DOHH2 (cell line): ENCODE measurements around the gene LPAR1.

ENCODE experiments used
- EZH2phosphoT487 ChIP-seq: fragments of 200-600 bp; sonication (generic); IDR thresholded peaks from 2 replicates; pipeline ENCODE4 v1.6.1; 2017; ENCODE audit warnings: borderline replicate concordance, mild to moderate bottlenecking, antibody characterized with exemption, low read length, moderate library complexity, mixed read lengths
- TF ChIP-seq, protein P1 (sequence below): fragments of 200-600 bp; sonication (generic); IDR thresholded peaks from one replicate; pipeline ENCODE4 v1.5.1; 2014; ENCODE audit warnings: antibody characterized with exemption, mild to moderate bottlenecking, low read depth, low read length; ENCODE audit not compliant: poor library complexity, severe bottlenecking

DNA sequence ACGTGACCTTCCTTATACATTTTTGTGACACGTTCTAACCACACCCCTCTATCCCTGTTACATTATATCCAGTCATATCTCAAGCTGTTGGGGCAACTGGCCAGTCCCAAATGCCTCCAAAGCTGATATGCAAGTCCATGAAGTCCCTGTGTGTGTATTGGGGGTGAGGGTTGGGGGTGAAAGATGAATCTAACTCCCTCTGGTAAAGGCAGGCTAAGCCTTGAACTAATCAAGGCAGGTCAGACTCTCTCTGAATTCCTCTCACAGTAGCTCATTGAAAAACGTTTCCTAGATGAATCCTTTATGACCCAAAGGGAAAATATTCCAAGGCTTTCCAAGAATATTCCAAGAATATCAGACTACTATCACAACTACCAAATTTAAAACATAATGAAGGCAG is 195.3 kb downstream of the LPAR1 start:
- TF ChIP-seq, protein P1, sequence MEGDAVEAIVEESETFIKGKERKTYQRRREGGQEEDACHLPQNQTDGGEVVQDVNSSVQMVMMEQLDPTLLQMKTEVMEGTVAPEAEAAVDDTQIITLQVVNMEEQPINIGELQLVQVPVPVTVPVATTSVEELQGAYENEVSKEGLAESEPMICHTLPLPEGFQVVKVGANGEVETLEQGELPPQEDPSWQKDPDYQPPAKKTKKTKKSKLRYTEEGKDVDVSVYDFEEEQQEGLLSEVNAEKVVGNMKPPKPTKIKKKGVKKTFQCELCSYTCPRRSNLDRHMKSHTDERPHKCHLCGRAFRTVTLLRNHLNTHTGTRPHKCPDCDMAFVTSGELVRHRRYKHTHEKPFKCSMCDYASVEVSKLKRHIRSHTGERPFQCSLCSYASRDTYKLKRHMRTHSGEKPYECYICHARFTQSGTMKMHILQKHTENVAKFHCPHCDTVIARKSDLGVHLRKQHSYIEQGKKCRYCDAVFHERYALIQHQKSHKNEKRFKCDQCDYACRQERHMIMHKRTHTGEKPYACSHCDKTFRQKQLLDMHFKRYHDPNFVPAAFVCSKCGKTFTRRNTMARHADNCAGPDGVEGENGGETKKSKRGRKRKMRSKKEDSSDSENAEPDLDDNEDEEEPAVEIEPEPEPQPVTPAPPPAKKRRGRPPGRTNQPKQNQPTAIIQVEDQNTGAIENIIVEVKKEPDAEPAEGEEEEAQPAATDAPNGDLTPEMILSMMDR, result no peak
- no peak for TF ChIP-seq EZH2phosphoT487
